HG03025 (cell line): ENCODE measurements around the gene FAM83F.

Experiments used
- ATAC-seq: cut with Tn5 transposase; IDR thresholded peaks from one replicate; pipeline ENCODE4 v1.9.1; 2021; ENCODE audit warnings: mild to moderate bottlenecking, moderate library complexity; ENCODE audit not compliant: unreplicated experiment, low FRiP score

Gene FAM83F

GRCh38 chr22:40054486-40054885 is 59.7 kb downstream of the FAM83F start:
- ATAC-seq: no peak

GRCh38 chr22:40055143-40055883 is 60.6 kb downstream of the FAM83F start:
- no peak for ATAC-seq

DNA sequence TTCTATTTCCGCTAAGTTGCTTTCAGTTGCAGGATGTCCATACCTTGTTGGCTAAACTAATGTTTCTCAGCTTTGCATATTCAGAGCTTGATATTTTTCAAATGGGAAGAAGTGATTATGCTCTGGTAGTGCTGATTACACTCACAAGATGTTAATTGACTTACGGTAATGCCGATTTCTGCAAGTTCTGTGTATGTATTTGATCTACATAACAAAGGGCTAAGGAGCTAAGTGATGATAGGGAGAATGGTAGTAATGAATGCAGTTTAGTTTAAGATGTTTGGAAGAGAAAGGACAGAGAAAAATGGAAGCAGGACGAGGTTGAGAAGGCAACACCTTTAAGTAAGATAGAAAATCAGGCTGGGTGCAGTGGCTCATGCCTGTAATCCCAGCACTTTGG is 61.4 kb downstream of the FAM83F start:
- ATAC-seq: no peak

- ATAC-seq: no peak
Observed at GRCh38 chr22:40056559-40056958, 61.8 kb downstream of the FAM83F start.

DNA sequence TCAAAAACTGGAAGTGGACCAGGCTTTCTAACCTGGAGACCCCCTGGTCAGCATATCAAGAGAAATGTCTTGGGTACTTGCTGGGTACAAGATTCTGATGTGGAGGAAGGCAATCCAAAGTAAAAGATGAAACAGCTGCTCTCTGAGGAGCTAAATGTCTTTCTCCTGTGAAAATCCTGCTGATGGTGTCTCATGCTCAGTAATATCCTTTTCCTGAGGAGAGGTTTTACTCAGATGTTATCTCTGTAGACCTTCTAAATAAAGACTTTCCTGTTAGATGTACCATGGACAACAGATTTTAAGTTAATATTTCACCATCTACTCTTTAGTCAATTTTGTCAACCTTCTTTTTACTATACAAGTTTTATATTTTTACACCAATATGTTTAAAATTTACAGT is 62.9 kb downstream of the FAM83F start:
- ATAC-seq: no peak

DNA sequence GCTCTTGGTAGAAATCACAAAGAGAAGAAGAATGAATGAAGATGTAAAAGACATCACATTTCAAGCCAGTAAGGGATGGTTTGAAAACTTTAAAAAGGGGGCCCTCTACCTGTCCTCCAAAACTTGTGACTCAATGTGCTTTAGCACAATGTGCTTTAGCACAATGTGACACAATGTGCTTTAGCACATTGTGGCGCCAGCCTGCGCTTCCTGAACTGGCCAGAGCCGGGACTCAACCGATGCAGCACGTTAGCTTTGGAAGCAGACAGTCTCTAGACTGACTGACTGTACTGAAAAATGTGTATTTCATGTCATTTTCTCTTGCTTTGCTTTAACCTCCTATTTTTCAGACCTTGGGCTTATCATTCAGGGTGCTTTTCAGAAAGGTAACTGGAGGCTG is 63.5 kb downstream of the FAM83F start:
- no peak for ATAC-seq

- ATAC-seq: no peak
Observed at GRCh38 chr22:40065981-40066380, 71.2 kb downstream of the FAM83F start.

GRCh38 chr22:40067639-40068038 is 72.9 kb downstream of the FAM83F start:
- ATAC-seq: no peak

DNA sequence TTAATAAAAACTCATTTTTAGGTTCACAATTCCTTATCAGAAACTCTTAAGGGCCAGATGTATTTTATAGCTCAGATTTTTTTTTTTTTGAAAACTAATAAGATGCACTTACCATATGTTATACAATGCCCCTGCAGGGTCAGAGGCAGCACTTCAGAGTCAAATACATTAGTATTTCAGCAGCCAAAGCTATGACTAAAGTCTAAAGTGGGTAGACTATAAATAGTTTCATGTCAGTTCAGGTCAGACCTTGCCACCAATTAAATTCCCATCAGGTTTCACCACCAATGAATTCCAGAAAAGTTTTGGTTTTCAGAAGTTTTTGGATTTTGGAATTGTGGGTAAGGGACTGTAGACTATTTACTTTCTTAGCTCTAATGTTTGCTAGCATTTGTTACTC is 75.9 kb downstream of the FAM83F start:
- ATAC-seq: no peak

- no peak for ATAC-seq
Observed at GRCh38 chr22:40071720-40072119, 77.0 kb downstream of the FAM83F start.

DNA sequence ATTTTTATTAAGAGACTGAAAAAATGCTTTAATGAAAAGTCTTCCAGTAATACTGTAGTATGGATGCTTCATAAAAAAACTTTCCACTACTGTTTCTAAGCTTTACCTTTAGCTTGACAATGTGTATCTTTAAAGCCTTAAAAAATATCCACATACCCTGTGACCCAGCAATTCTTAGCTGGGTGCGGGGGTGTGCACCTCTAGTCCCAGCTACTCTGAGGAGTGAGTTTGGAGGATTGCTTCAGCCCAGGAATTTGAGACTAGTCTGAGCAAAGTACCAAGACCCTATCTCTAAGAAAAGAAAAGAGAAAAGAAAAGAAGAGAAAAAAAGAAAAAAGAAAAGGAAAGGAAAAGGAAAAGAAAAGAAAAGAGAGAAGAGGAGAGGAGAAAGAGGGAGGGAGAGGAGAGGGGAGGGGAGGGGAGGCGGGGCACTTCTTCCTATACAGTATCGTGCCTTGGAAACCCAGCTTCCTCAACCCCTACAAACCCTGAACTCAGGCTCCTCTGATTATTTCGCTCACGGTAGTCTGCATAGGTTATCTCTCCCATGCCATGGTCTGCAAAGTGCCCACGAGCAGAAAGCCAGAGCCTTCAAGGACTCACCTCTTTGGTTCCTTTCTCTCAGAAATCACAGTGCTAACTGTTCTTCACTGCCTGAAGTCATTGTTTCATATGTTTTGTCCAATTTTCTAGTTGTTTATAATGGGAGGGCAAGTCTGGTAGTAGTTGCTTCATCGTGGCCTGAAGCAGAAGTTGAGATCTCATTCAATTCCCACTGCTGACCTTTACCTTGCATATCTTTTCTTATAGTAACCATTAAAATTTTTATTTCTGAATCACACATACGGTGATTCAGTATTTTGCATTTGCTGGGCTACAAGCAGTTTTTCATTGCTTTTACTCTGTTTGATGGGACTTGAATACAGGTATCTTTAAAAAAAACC is 82.2 kb downstream of the FAM83F start:
- no peak for ATAC-seq

GRCh38 chr22:40077646-40078016 is 82.9 kb downstream of the FAM83F start:
- no peak for ATAC-seq

DNA sequence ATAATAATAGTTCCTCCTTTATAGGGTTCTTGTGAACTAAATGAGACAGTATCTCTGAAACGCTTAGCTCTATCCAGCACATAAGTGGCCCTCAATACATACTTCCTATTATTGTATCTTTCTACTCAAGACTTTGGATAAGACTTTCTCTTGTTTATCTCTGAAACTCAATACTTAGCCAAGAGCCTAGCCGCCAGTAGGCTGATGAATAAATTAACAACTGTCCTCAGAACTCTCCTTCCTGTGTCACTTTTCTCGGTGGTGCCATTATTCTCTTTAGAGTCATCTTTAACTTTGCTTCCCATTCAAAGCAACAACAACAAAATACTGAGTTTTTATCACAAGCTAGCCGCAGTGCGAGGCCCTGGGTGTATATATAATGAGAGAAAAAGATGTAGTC is 86.9 kb downstream of the FAM83F start:
- ATAC-seq: no peak

GRCh38 chr22:40082184-40082583 is 87.4 kb downstream of the FAM83F start:
- ATAC-seq: no peak

DNA sequence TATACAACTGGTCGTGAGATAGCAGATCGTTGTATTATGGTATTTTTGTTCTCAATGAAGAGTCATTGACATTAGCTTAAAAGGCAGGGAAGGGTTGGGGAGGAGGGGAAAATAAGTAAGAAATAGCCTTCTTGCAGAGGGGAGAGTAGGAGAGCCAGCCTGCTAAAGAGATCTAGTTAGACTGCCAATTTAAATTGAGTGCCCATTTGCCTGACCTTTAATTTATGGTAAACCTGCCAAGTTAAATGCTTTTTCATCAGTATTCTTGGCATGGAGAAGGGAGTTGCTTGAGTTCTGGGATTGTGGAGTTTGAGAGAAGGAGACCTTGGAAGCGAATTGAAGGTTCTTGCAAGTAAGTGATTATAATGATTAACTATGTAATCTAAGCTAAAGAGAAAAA is 89.0 kb downstream of the FAM83F start:
- ATAC-seq: no peak

DNA sequence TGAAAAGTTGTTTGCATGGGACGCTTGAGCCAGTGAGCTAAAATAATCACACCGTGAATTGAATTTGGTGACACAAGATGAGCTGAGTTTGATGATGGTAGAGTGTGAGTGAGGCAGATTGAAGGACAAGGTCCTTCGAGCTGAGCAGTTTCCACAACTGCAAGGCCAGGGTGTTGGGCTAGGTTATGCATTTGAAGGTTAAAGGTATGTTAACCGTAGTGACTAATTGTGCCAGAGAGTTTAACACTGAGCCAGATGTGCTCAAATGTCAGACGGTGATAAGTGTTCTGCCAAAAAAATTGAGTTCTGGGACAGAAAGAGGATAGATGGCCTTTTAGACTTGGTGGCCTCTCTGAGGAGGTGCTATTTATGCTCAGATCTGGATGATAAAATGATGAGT is 89.5 kb downstream of the FAM83F start:
- no peak for ATAC-seq

DNA sequence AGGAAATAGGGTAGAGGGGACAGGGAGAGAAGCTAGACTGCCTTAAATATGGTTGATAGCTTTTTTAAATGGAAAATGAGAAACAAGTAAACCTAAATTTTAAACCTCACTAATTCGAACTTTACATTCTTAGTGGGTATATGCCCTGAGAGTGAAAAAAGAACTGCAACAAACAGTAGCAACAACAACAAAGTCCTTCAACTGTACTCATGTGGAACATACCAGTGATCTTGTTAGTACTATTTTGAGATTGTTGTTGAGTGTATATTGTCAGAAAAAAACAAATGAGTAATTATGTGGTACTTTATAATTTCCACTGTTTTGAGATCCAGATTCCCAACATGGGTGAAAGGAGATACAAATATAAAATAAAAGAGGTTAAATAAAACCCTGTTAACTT is 94.1 kb downstream of the FAM83F start:
- ATAC-seq: no peak
